IPS-18c (cell line): Measurements from ENCODE around the gene RGL1.

Source experiments
- H3K4me3 ChIP-seq: 2 replicates; pipeline ENCODE4 v1.7.0; 2013; ENCODE audit warnings: low read depth, mild to moderate bottlenecking, low read length, moderate library complexity; ENCODE audit not compliant: insufficient read depth
- H3K9me3 ChIP-seq: one replicate; pipeline ENCODE4 v1.6.1; 2013; ENCODE audit warnings: mild to moderate bottlenecking, low read length, moderate library complexity; ENCODE audit not compliant: control insufficient read depth, insufficient read depth

The RGL1 gene

GRCh38 chr1:183942933-183943693 is 138.2 kb downstream of the RGL1 start:
- no peaks in the 10 kb centered on the region for H3K9me3 ChIP-seq

GRCh38 chr1:183945428-183946319 is 140.8 kb downstream of the RGL1 start:
- peaks cover 4% of the 10 kb centered on the region for H3K9me3 ChIP-seq
- H3K4me3 ChIP-seq, result no peak overlapping the region

More at GRCh38 chr1:183942933-183943693, 138.2 kb downstream of the RGL1 start:
- H3K4me3 ChIP-seq, result no peak overlapping the region

GRCh38 chr1:183946320-183946613 is 141.3 kb downstream of the RGL1 start:
- Histone ChIP-seq H3K4me3 (no peak overlapping the region), H3K9me3 (peaks cover 4% of the 10 kb centered on the region)

GRCh38 chr1:183947988-183948387 is 143.1 kb downstream of the RGL1 start:
- peaks cover 4% of the 10 kb centered on the region for H3K9me3 ChIP-seq
- H3K4me3 ChIP-seq, result no peak overlapping the region

- H3K4me3 ChIP-seq, result no peak overlapping the region
- peaks cover 4% of the 10 kb centered on the region for H3K9me3 ChIP-seq
These were observed 147.2 kb downstream of the RGL1 start for GRCh38 chr1:183952101-183952500.

- peaks cover 4% of the 10 kb centered on the region for H3K9me3 ChIP-seq
- no peak overlapping the region for H3K4me3 ChIP-seq
These were observed 148.1 kb downstream of the RGL1 start for GRCh38 chr1:183953031-183953430.

- peaks cover 4% of the 10 kb centered on the region for H3K9me3 ChIP-seq
These were observed 149.6 kb downstream of the RGL1 start for GRCh38 chr1:183954496-183954895.

GRCh38 chr1:183956559-183957188 is 151.8 kb downstream of the RGL1 start:
- no peaks in the 10 kb centered on the region for H3K9me3 ChIP-seq

More at GRCh38 chr1:183954496-183954895, 149.6 kb downstream of the RGL1 start:
- H3K4me3 ChIP-seq, result no peak overlapping the region

GRCh38 chr1:183957216-183957830 is 152.4 kb downstream of the RGL1 start:
- Histone ChIP-seq H3K4me3 (no peak overlapping the region), H3K9me3 (no peaks in the 10 kb centered on the region)

More at GRCh38 chr1:183956559-183957188, 151.8 kb downstream of the RGL1 start:
- H3K4me3 ChIP-seq, result no peak overlapping the region

GRCh38 chr1:183958958-183959357 is 154.0 kb downstream of the RGL1 start:
- no peaks in the 10 kb centered on the region for H3K9me3 ChIP-seq
- no peak overlapping the region for H3K4me3 ChIP-seq

- Histone ChIP-seq H3K4me3 (no peak overlapping the region), H3K9me3 (no peaks in the 10 kb centered on the region)
These were observed 156.2 kb downstream of the RGL1 start for GRCh38 chr1:183961132-183961531.

GRCh38 chr1:183962903-183963302 is 158.0 kb downstream of the RGL1 start:
- Histone ChIP-seq H3K4me3 (no peak overlapping the region), H3K9me3 (no peaks in the 10 kb centered on the region)

- H3K4me3 ChIP-seq, result no peak overlapping the region
- H3K9me3 ChIP-seq, result no peaks in the 10 kb centered on the region
These were observed 160.8 kb downstream of the RGL1 start for GRCh38 chr1:183965726-183966125.

- Histone ChIP-seq H3K9me3 (no peaks in the 10 kb centered on the region), H3K4me3 (no peak overlapping the region)
These were observed 161.6 kb downstream of the RGL1 start for GRCh38 chr1:183966487-183966886.

GRCh38 chr1:183967914-183968313 is 163.0 kb downstream of the RGL1 start:
- no peak overlapping the region for H3K4me3 ChIP-seq
- no peaks in the 10 kb centered on the region for H3K9me3 ChIP-seq

- Histone ChIP-seq H3K4me3 (no peak overlapping the region), H3K9me3 (no peaks in the 10 kb centered on the region)
These were observed 163.5 kb downstream of the RGL1 start for GRCh38 chr1:183968386-183968785.

GRCh38 chr1:183970516-183971300 is 165.8 kb downstream of the RGL1 start:
- no peak overlapping the region for H3K4me3 ChIP-seq
- no peaks in the 10 kb centered on the region for H3K9me3 ChIP-seq
